HG02973 (cell line): ENCODE measurements around the gene ZXDC.

ENCODE experiments used
- ATAC-seq: cut with Tn5 transposase; IDR thresholded peaks from one replicate; pipeline ENCODE4 v1.9.1; 2021; ENCODE audit warnings: moderate library complexity; ENCODE audit not compliant: unreplicated experiment

Gene ZXDC

GRCh38 chr3:126511291-126511690 lies 35.6 kb upstream of the ZXDC start:
- ATAC-seq, result no peak

GRCh38 chr3:126510308-126510910 lies 34.7 kb upstream of the ZXDC start:
- ATAC-seq, result no peak

GRCh38 chr3:126509597-126510307 lies 34.1 kb upstream of the ZXDC start:
- no peak for ATAC-seq

GRCh38 chr3:126508564-126508964 lies 32.9 kb upstream of the ZXDC start:
- no peak for ATAC-seq

GRCh38 chr3:126507886-126508285 lies 32.2 kb upstream of the ZXDC start:
- no peak for ATAC-seq

GRCh38 chr3:126503701-126504100 lies 28.0 kb upstream of the ZXDC start:
- no peak for ATAC-seq

- ATAC-seq, result no peak
Measured at GRCh38 chr3:126502656-126503055, 27.0 kb upstream of the ZXDC start.

- ATAC-seq, result no peak
Measured at GRCh38 chr3:126501736-126502135, 26.0 kb upstream of the ZXDC start.

GRCh38 chr3:126501054-126501453 lies 25.4 kb upstream of the ZXDC start:
- no peak for ATAC-seq

GRCh38 chr3:126500016-126500415 lies 24.3 kb upstream of the ZXDC start:
- ATAC-seq, result no peak

GRCh38 chr3:126499401-126499800 lies 23.7 kb upstream of the ZXDC start:
- no peak for ATAC-seq

GRCh38 chr3:126498929-126499328 lies 23.2 kb upstream of the ZXDC start:
- no peak for ATAC-seq

GRCh38 chr3:126498461-126498860 lies 22.8 kb upstream of the ZXDC start:
- ATAC-seq, result no peak

GRCh38 chr3:126497956-126498355 lies 22.3 kb upstream of the ZXDC start:
- no peak for ATAC-seq

- ATAC-seq, result no peak
Measured at GRCh38 chr3:126496894-126497850, 21.5 kb upstream of the ZXDC start.

GRCh38 chr3:126495786-126496185 lies 20.1 kb upstream of the ZXDC start:
- no peak for ATAC-seq

- no peak for ATAC-seq
Measured at GRCh38 chr3:126494970-126495230, 19.2 kb upstream of the ZXDC start.

GRCh38 chr3:126494204-126494969 lies 18.7 kb upstream of the ZXDC start:
- ATAC-seq, result no peak

GRCh38 chr3:126493739-126494138 lies 18.0 kb upstream of the ZXDC start:
- ATAC-seq, result no peak

GRCh38 chr3:126493051-126493450 lies 17.4 kb upstream of the ZXDC start:
- no peak for ATAC-seq
